Mucosa of stomach (tissue), 1 donor: Measurements from ENCODE around the gene TDRKH.

Source experiments
- H3K27me3 ChIP-seq: one replicate; pipeline ENCODE4 v1.7.0; 2013; ENCODE audit warnings: mild to moderate bottlenecking, low read length; ENCODE audit not compliant: control insufficient read depth, insufficient read depth
- H3K36me3 ChIP-seq: one replicate; pipeline ENCODE4 v1.7.0; 2013; ENCODE audit warnings: low read length; ENCODE audit not compliant: control insufficient read depth, insufficient read depth
- H3K4me1 ChIP-seq: one replicate; pipeline ENCODE4 v1.7.0; 2013; ENCODE audit warnings: mild to moderate bottlenecking, low read length; ENCODE audit not compliant: control insufficient read depth, insufficient read depth
- H3K4me3 ChIP-seq: one replicate; pipeline ENCODE4 v1.7.0; 2013; ENCODE audit warnings: low read length
- H3K9ac ChIP-seq: one replicate; pipeline ENCODE4 v1.7.0; 2013; ENCODE audit warnings: mild to moderate bottlenecking, low read length, moderate library complexity
- H3K9me3 ChIP-seq: one replicate; pipeline ENCODE4 v1.7.0; 2013; ENCODE audit warnings: mild to moderate bottlenecking, low read length, moderate library complexity; ENCODE audit not compliant: control insufficient read depth
- donor health status: Pancreatic carcinoma.

Gene TDRKH

GRCh38 chr1:151831605-151832004 is 41.3 kb upstream of the TDRKH start, which contains the start of gene RORC:
Gene RORC, minus strand, starts transcription at chr1:151831802. Its CDS starts 38 bp downstream, at chr1:151831764.
- Histone ChIP-seq H3K4me3 (peak within 1 kb of the TSS; percentile 61), H3K27me3 (no peaks in the 10 kb centered on the region), H3K9ac (peak within 1 kb of the TSS; percentile 90), H3K36me3 (no peaks in the 10 kb centered on the region), H3K9me3 (no peaks in the 10 kb centered on the region), H3K4me1 (peaks cover 32% of the 10 kb centered on the region)

- Histone ChIP-seq H3K4me3 (peak overlapping the region; percentile 61), H3K27me3 (no peaks in the 10 kb centered on the region), H3K9ac (peak overlapping the region; percentile 90), H3K36me3 (no peaks in the 10 kb centered on the region), H3K9me3 (no peaks in the 10 kb centered on the region), H3K4me1 (peaks cover 28% of the 10 kb centered on the region)
Measured at GRCh38 chr1:151831256-151831591, 40.9 kb upstream of the TDRKH start.

- no peak overlapping the region for H3K4me3 ChIP-seq
Measured at GRCh38 chr1:151830055-151830454, 39.8 kb upstream of the TDRKH start.

GRCh38 chr1:151829352-151830046 is 39.2 kb upstream of the TDRKH start:
- Histone ChIP-seq H3K27me3 (no peaks in the 10 kb centered on the region), H3K9me3 (no peaks in the 10 kb centered on the region), H3K4me3 (no peak overlapping the region), H3K9ac (peak overlapping the region; percentile 45), H3K36me3 (peaks cover 4% of the 10 kb centered on the region), H3K4me1 (peaks cover 28% of the 10 kb centered on the region)

More at GRCh38 chr1:151830055-151830454, 39.8 kb upstream of the TDRKH start:
- peak overlapping the region; percentile 45 for H3K9ac ChIP-seq
- peaks cover 28% of the 10 kb centered on the region for H3K4me1 ChIP-seq
- H3K36me3 ChIP-seq, result peaks cover 4% of the 10 kb centered on the region
- no peaks in the 10 kb centered on the region for H3K9me3 ChIP-seq
- H3K27me3 ChIP-seq, result no peaks in the 10 kb centered on the region

GRCh38 chr1:151828921-151829320 is 38.6 kb upstream of the TDRKH start:
- H3K4me1 ChIP-seq, result peaks cover 28% of the 10 kb centered on the region
- peaks cover 4% of the 10 kb centered on the region for H3K36me3 ChIP-seq
- H3K4me3 ChIP-seq, result no peak overlapping the region
- no peaks in the 10 kb centered on the region for H3K9me3 ChIP-seq
- H3K9ac ChIP-seq, result no peak overlapping the region
- H3K27me3 ChIP-seq, result no peaks in the 10 kb centered on the region

- no peak overlapping the region for H3K4me3 ChIP-seq
- peaks cover 27% of the 10 kb centered on the region for H3K4me1 ChIP-seq
- H3K9me3 ChIP-seq, result no peaks in the 10 kb centered on the region
- H3K36me3 ChIP-seq, result peaks cover 4% of the 10 kb centered on the region
- no peaks in the 10 kb centered on the region for H3K27me3 ChIP-seq
- H3K9ac ChIP-seq, result no peak overlapping the region
Measured at GRCh38 chr1:151827853-151828252, 37.6 kb upstream of the TDRKH start.

GRCh38 chr1:151825751-151826660 is 35.7 kb upstream of the TDRKH start:
- Histone ChIP-seq H3K9me3 (no peaks in the 10 kb centered on the region), H3K9ac (no peak overlapping the region), H3K4me1 (peaks cover 18% of the 10 kb centered on the region), H3K36me3 (peaks cover 4% of the 10 kb centered on the region), H3K27me3 (no peaks in the 10 kb centered on the region), H3K4me3 (no peak overlapping the region)

- Histone ChIP-seq H3K4me1 (peaks cover 19% of the 10 kb centered on the region), H3K27me3 (no peaks in the 10 kb centered on the region), H3K9ac (no peak overlapping the region), H3K36me3 (peaks cover 4% of the 10 kb centered on the region), H3K9me3 (no peaks in the 10 kb centered on the region), H3K4me3 (no peak overlapping the region)
Measured at GRCh38 chr1:151825204-151825603, 34.9 kb upstream of the TDRKH start.

- Histone ChIP-seq H3K36me3 (peaks cover 4% of the 10 kb centered on the region), H3K27me3 (no peaks in the 10 kb centered on the region), H3K9ac (no peak overlapping the region), H3K4me3 (no peak overlapping the region), H3K4me1 (peaks cover 7% of the 10 kb centered on the region), H3K9me3 (no peaks in the 10 kb centered on the region)
Measured at GRCh38 chr1:151823175-151823574, 32.9 kb upstream of the TDRKH start.

GRCh38 chr1:151822404-151822803 is 32.1 kb upstream of the TDRKH start:
- H3K4me1 ChIP-seq, result peaks cover 7% of the 10 kb centered on the region
- no peaks in the 10 kb centered on the region for H3K9me3 ChIP-seq
- H3K4me3 ChIP-seq, result no peak overlapping the region
- H3K9ac ChIP-seq, result no peak overlapping the region
- H3K27me3 ChIP-seq, result no peaks in the 10 kb centered on the region
- peaks cover 4% of the 10 kb centered on the region for H3K36me3 ChIP-seq

- peaks cover 7% of the 10 kb centered on the region for H3K4me1 ChIP-seq
- H3K27me3 ChIP-seq, result no peaks in the 10 kb centered on the region
- no peak overlapping the region for H3K9ac ChIP-seq
- no peak overlapping the region for H3K4me3 ChIP-seq
- no peaks in the 10 kb centered on the region for H3K9me3 ChIP-seq
- H3K36me3 ChIP-seq, result peaks cover 4% of the 10 kb centered on the region
Measured at GRCh38 chr1:151820940-151821339, 30.6 kb upstream of the TDRKH start.

- Histone ChIP-seq H3K4me1 (peaks cover 7% of the 10 kb centered on the region), H3K9me3 (no peaks in the 10 kb centered on the region), H3K36me3 (no peaks in the 10 kb centered on the region), H3K9ac (no peak overlapping the region), H3K4me3 (no peak overlapping the region), H3K27me3 (no peaks in the 10 kb centered on the region)
Measured at GRCh38 chr1:151819976-151820623, 29.8 kb upstream of the TDRKH start.
